SJCRH30 (cell line): ENCODE data around the gene IRAG1. TPM values are rescaled to one million over a fixed set of nuclear protein-coding genes. Genes with fewer than 3 reads are reported as not detected.

Experiments
- DNase-seq, 2 experiments: peaks; one replicate each; pipeline ENCODE4 v3.0.0-alpha.2; 2015 to 2020
- H3K27ac ChIP-seq: fragments of 250-450 bp; sonication (Bioruptor Pico); 2 replicates; pipeline ENCODE4 v1.5.1; 2020; ENCODE audit warnings: mild to moderate bottlenecking, moderate library complexity
- H3K27me3 ChIP-seq: fragments of 250-450 bp; sonication (Bioruptor Pico); 2 replicates; pipeline ENCODE4 v1.5.1; 2020; ENCODE audit warnings: mild to moderate bottlenecking, moderate library complexity
- H3K36me3 ChIP-seq: fragments of 250-450 bp; sonication (Bioruptor Pico); 2 replicates; pipeline ENCODE4 v1.5.1; 2020; ENCODE audit warnings: mild to moderate bottlenecking, moderate library complexity
- H3K4me1 ChIP-seq: fragments of 250-450 bp; sonication (Bioruptor Pico); 2 replicates; pipeline ENCODE4 v1.5.1; 2020; ENCODE audit warnings: mild to moderate bottlenecking, moderate library complexity
- H3K4me3 ChIP-seq: fragments of 250-450 bp; sonication (Bioruptor Pico); 2 replicates; pipeline ENCODE4 v1.5.1; 2020; ENCODE audit warnings: mild to moderate bottlenecking, moderate library complexity
- H3K9me3 ChIP-seq: fragments of 250-450 bp; sonication (Bioruptor Pico); replicated peaks from 2 replicates; pipeline ENCODE4 v1.5.1; 2020; ENCODE audit warnings: mild to moderate bottlenecking, moderate library complexity
- total RNA-seq: library from RNA; depleted of rRNA; stranded (reverse); fragments of >200 nt; shearing (Covaris generic); gene quantifications from 2 replicates; pipeline ENCODE4 v1.2.3, GENCODE V29; 2014; rRNA removed

IRAG1 gene
- total RNA-seq, 1 experiment from 2014 or later: not detected

DNA sequence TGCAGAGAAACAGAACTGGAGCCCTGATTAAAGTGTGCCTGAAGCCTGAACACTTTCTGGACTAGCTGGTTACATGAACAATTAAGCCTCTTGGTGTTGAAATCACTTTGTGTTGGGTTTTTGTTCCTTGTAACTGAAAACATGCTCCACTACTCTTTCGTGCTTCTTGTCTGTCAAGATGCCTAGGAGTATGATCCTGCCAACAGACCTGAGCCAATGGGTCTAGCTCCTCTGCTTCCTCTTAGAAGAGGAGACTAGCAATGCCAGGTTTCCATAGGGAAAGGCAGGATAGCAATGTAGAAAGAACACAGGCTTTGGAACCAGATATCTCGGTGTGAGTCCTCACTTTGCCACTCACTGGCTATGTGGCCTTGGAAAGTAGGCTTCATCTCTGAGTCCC is 40.3 kb downstream of the IRAG1 start:
- no peak for DNase-seq
- H3K27ac ChIP-seq: no peak overlapping the region
- peaks cover 5% of the 10 kb centered on the region; the same call in 1 of the 2 replicates for H3K27me3 ChIP-seq
- no peak overlapping the region for H3K4me3 ChIP-seq
- peaks cover 12% of the 10 kb centered on the region; the same call in 1 of the 2 replicates for H3K4me1 ChIP-seq
- H3K36me3 ChIP-seq: no peaks in the 10 kb centered on the region
- H3K9me3 ChIP-seq: no peaks in the 10 kb centered on the region

DNA sequence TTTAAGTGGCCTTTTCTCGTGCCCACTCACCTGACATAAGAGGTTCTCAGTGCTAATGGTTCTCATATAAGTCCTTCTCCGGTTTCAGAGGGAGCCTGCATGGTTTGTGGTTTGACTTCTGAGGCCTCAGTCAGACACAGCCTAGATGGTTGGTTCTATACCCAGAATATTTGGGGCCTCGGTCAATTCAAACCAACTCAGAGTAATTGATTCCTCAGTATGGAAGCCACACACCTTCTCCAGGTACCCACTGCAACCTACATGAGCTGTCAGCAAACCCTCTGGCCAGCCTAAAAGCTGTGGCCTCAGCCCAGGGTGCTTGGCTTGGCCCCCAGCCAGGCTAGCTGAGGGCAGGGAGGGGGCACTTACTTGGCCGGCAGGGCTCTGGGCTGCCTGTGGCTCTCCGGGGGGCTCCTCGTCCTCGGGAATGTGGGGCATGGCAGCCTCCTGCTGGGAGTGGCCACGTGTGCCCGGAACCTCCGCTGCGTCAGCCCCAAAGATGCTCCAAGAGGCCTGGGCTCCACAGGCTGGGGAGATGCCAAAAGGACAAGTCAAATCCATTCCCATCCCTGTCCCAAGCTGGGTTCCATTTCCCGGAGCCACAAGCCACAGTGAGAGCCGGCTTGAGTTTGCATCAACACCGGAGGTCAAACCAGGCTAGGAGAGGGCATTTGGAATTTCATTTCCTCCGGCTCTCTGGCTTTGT is 41.7 kb downstream of the IRAG1 start:
- no peak overlapping the region for H3K4me3 ChIP-seq
- no peaks in the 10 kb centered on the region for H3K9me3 ChIP-seq
- peaks cover 12% of the 10 kb centered on the region; the same call in 1 of the 2 replicates for H3K4me1 ChIP-seq
- H3K27ac ChIP-seq: no peak overlapping the region
- peak; percentile 17 to 47 for DNase-seq
- H3K36me3 ChIP-seq: no peaks in the 10 kb centered on the region
- H3K27me3 ChIP-seq: peaks cover 5% of the 10 kb centered on the region; the same call in 1 of the 2 replicates

DNA sequence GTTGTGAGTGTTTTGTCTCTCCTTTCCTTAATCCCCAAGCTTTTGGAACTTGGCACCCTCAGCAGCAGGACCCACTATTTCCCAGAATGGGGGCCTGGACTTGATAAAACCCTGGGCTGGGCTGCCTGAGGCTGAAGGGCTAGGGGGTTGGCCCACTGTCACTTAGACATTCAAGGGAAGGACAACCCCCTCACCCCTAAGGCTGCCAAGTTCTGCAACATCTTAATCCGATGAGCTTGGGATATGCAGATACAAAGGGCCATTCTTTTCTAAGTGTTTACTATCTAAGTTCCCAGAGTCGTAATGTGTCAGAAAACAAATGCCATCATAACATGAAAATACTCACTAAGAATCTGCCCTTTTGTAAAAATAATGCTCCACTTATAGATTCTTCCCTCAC is 42.9 kb downstream of the IRAG1 start:
- Histone ChIP-seq H3K27ac (no peak overlapping the region), H3K4me1 (peaks cover 12% of the 10 kb centered on the region; the same call in 1 of the 2 replicates), H3K4me3 (no peak overlapping the region), H3K36me3 (no peaks in the 10 kb centered on the region), H3K27me3 (peaks cover 5% of the 10 kb centered on the region; the same call in 1 of the 2 replicates), H3K9me3 (no peaks in the 10 kb centered on the region)
- no peak for DNase-seq

DNA sequence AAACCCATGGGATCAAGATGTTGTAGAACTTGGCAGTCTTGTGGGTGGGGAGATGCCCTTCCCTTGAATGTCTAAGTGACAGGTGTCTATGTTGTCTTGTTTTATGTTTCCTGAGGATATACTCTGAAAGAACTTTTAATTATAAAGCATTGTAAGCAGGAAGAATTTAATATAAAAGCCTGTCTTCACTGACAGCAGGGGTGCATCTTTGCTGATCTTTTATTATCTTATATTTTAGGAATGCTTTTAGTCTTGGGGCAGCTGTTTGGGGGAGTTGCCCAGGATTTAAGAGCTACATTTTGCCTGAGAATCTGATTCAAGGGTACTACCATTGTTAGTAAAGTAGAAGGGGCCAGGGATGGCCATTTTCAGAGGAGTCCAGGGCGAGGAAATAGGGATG is 43.4 kb downstream of the IRAG1 start:
- Histone ChIP-seq H3K27ac (no peak overlapping the region), H3K4me1 (peaks cover 12% of the 10 kb centered on the region; the same call in 1 of the 2 replicates)

DNA sequence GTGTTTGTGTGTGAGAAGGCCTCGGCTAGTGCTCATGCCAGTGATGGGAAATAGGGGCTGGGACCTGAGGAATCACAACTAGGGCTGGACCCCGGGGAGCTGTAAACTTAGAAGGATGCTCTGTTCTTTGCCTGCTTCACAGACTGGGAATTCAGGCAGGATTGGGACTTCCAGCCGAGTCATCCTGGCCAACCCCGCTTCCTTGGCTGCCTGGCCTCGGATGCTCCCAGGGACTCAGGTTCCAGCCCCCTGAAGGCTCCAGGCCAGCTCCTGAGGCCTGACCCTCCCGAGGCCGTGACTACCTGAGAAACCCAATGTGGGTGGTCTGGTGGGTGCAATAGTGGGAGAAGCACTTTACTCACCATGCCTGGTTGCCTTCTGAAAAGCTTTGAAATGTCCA is 44.7 kb downstream of the IRAG1 start:
- no peaks in the 10 kb centered on the region for H3K9me3 ChIP-seq
- no peak overlapping the region for H3K4me3 ChIP-seq
- peaks cover 12% of the 10 kb centered on the region; the same call in 1 of the 2 replicates for H3K4me1 ChIP-seq

More for the DNA sequence above, 43.4 kb downstream of the IRAG1 start:
- Histone ChIP-seq H3K36me3 (no peaks in the 10 kb centered on the region), H3K9me3 (no peaks in the 10 kb centered on the region), H3K4me3 (no peak overlapping the region), H3K27me3 (peaks cover 9% of the 10 kb centered on the region; the same call in 1 of the 2 replicates)
- DNase-seq: no peak

DNA sequence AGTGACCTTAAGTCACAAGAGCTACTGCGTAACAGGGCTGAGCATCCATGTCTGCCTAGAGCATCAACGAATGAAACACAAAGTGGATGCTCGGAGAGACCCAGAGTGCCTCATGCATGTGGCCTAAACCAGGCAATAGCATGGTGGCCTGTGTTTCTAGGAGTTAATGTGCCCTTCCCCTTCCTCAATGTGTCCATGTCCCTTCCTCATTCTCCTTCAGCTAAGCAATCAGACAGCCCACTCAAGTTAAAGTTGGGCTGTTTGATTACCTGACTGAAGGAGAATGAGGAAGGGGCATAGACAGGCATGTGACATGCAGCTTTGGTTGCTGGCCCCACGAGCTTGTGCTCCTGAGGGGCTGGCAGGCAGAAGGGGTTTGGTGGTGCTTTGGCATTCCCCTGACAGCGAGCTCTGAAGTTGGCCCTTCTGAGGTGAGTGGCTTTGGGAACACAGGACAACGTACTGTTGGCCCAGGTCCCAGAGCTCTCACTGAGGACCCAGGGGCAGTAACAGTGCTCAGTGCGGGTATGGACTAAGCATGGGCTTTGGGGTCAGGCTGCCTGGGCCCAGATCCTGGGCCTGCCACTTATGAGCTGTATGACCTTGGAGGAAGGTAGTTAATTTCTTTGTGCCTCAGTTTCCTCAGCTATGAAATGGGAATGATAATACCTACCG is 46.7 kb downstream of the IRAG1 start:
- Histone ChIP-seq H3K27me3 (peaks cover 11% of the 10 kb centered on the region; the same call in 1 of the 2 replicates), H3K4me1 (peaks cover 8% of the 10 kb centered on the region; the same call in 1 of the 2 replicates), H3K4me3 (no peak overlapping the region), H3K9me3 (no peaks in the 10 kb centered on the region), H3K36me3 (no peaks in the 10 kb centered on the region), H3K27ac (no peak overlapping the region)
- no peak for DNase-seq

More for the DNA sequence above, 44.7 kb downstream of the IRAG1 start:
- no peak for DNase-seq
- no peaks in the 10 kb centered on the region for H3K36me3 ChIP-seq
- no peak overlapping the region for H3K27ac ChIP-seq
- H3K27me3 ChIP-seq: peaks cover 11% of the 10 kb centered on the region; the same call in 1 of the 2 replicates

DNA sequence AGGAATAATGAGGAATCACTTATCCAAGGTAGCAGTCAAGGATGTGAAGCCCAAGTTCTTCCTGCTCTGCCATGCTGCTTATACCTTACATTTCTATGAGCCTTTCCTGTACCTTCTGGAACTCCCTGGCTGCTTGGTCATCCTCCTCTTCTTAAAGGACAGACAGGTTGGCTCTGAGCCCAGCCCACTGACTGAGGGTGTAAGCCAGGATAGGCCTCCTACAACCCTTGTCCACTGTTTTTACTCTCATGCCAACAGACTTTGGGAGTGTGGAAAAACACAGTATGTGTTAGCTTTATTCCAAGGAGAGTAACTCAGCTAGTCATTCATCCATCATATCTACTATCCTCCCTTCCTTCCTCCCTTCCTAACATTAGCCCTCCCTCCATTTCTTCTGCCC is 47.5 kb downstream of the IRAG1 start:
- Histone ChIP-seq H3K27me3 (peaks cover 10% of the 10 kb centered on the region; the same call in 1 of the 2 replicates), H3K27ac (no peak overlapping the region)

DNA sequence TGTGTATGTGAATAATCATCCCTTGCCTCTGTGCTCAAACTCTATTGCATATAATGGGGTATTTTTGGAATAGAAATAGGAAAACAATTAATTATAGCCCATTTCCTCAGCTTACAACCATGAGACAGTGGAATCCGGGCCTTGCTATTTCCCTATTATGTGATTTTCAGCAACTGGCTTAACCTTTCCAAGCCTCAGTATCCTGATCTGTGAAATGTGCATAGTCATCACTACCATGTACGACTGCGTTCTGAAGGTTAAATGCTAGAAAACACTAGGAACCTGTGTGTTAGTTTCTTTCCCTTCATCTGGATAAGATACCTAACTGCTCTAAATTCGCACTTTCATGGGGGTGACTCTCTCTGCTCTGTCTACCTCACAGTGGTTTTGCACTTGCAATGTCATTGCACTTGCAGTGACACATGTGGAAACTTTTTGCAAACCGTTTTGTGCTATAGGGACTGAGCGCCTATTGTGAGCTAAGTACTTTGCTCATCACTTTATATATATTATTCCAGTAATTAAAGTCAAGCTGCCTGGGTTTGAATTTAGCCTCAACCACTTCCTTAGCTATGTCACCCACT is 48.3 kb downstream of the IRAG1 start:
- H3K27me3 ChIP-seq: peaks cover 6% of the 10 kb centered on the region; the same call in 1 of the 2 replicates
- no peak for DNase-seq
- no peaks in the 10 kb centered on the region for H3K9me3 ChIP-seq
- H3K4me1 ChIP-seq: no peaks in the 10 kb centered on the region
- no peaks in the 10 kb centered on the region for H3K36me3 ChIP-seq
- no peak overlapping the region for H3K27ac ChIP-seq
- no peak overlapping the region for H3K4me3 ChIP-seq

More for the DNA sequence above, 47.5 kb downstream of the IRAG1 start:
- no peak overlapping the region for H3K4me3 ChIP-seq
- no peak for DNase-seq
- H3K36me3 ChIP-seq: no peaks in the 10 kb centered on the region
- H3K4me1 ChIP-seq: 0 out of 2 replicates have a peak, but pooled peaks cover under 1% of the 10 kb centered on the region
- H3K9me3 ChIP-seq: no peaks in the 10 kb centered on the region

Other genes with a start within 250 kb of the IRAG1 start
- 14.7 and 14.9 TPM in 2 replicates for gene AMPD3, start 238.5 kb downstream of the IRAG1 start, total RNA-seq
- gene RNF141, start 152.6 kb downstream of the IRAG1 start, total RNA-seq: 12.6 and 13.9 TPM in 2 replicates
- gene LYVE1, start 125.1 kb downstream of the IRAG1 start, total RNA-seq: not detected in 2 replicates
- 53.0 and 55.2 TPM in 2 replicates for gene CTR9, start 57.5 kb upstream of the IRAG1 start, total RNA-seq
- 1,193 and 1,203 TPM in 2 replicates for gene EIF4G2, start 115.2 kb upstream of the IRAG1 start, total RNA-seq
- gene ZBED5, start 164.3 kb upstream of the IRAG1 start, total RNA-seq: 59.6 and 73.8 TPM in 2 replicates